K562 treated with DMSO at 1 percent for 48 hours (cell line): Measurements from ENCODE around the gene FBLN7. TPM values are rescaled to one million over a fixed set of nuclear protein-coding genes. Genes with fewer than 3 reads are reported as not detected.

Experiments used
- total RNA-seq: library from RNA; unstranded; fragments of 300-600 nt; gene quantifications from 2 replicates; pipeline ENCODE4 v1.2.3, GENCODE V29; 2022; ENCODE audit warnings: low replicate concordance; ENCODE audit errors: extremely low read depth

Gene FBLN7, protein sequence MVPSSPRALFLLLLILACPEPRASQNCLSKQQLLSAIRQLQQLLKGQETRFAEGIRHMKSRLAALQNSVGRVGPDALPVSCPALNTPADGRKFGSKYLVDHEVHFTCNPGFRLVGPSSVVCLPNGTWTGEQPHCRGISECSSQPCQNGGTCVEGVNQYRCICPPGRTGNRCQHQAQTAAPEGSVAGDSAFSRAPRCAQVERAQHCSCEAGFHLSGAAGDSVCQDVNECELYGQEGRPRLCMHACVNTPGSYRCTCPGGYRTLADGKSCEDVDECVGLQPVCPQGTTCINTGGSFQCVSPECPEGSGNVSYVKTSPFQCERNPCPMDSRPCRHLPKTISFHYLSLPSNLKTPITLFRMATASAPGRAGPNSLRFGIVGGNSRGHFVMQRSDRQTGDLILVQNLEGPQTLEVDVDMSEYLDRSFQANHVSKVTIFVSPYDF
- not detected in 2 replicates for total RNA-seq

DNA sequence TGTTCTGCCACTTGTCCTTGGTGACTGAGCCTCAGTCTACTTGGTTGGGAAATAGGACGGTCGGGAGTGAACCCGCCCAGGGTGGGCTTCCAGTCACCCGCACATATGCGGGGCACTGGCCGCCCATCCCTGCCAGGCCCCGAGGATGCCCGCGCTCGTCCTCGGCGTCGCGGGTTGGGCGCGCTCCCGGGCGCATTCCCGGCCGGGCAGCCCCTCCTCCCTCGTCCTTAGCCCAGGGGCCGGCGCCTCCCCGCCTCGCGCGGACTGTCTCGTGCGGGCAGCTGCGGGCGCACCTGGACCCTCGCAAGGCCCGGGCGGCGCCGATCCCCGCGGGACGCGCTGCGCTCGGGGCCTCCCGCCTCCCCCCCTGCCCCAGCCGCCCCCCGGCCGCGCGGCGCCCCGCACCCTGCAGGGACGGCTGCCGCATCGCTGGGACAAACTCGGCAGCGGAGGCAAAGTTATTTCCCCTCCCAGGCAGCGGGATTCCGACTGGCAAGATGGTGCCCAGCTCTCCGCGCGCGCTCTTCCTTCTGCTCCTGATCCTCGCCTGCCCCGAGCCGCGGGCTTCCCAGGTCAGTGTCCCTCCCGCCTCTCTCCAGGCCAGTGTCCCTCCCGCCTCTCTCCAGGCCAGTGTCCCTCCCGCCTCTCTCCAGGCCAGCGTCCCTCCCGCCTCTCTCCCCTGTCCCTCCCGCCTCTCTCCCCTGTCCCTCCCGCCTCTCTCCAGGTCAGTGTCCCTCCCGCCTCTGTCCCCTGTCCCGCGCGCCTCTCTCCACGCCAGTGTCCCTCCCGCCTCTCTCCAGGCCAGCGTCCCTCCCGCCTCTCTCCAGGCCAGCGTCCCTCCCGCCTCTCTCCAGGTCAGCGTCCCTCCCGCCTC, at the start of gene FBLN7:
FBLN7 (plus strand) TSS at position 227 of the 874 bp plus-strand sequence; CDS start at position 498, 271 bp downstream.

Other genes starting within 250 kb of the FBLN7 start
- not detected in 2 replicates for gene MERTK, start 239.8 kb upstream of the FBLN7 start, total RNA-seq
- gene TMEM87B, start 83.1 kb upstream of the FBLN7 start, total RNA-seq = not detected in 2 replicates
- gene ZC3H8, start 116.7 kb downstream of the FBLN7 start, total RNA-seq = not detected in 2 replicates
- gene ZC3H6, start 137.2 kb downstream of the FBLN7 start, total RNA-seq = not detected in 2 replicates